D341Med (cell line): ENCODE results near the gene CUX1.
"Not testable (repeated sequence)": the region's sequence is repeated elsewhere in the genome, so short reads cannot be mapped to it uniquely, and the experiment has no call there.

Experiments used
- DNase-seq: peaks from one replicate; pipeline ENCODE4 v3.0.0; 2012; ENCODE audit warnings: low spot score

Gene CUX1

GRCh38 chr7:101916041-101916800 is 98.8 kb downstream of the CUX1 start:
- no peak for DNase-seq

GRCh38 chr7:101916876-101917275 is 99.5 kb downstream of the CUX1 start:
- no peak for DNase-seq

GRCh38 chr7:101917566-101917965 is 100.1 kb downstream of the CUX1 start:
- no peak for DNase-seq

- DNase-seq = no peak
Observed at GRCh38 chr7:101918426-101918825, 101.0 kb downstream of the CUX1 start.

- DNase-seq = no peak
Observed at GRCh38 chr7:101919363-101920115, 102.1 kb downstream of the CUX1 start.

- DNase-seq = no peak
Observed at GRCh38 chr7:101921061-101921460, 103.6 kb downstream of the CUX1 start.

GRCh38 chr7:101921546-101922489 is 104.4 kb downstream of the CUX1 start:
- DNase-seq = not testable (repeated sequence)

- DNase-seq = peak; percentile 13
Observed at GRCh38 chr7:101922631-101923601, 105.5 kb downstream of the CUX1 start.

- DNase-seq = peak; percentile 14
Observed at GRCh38 chr7:101923602-101923985, 106.2 kb downstream of the CUX1 start.

GRCh38 chr7:101924171-101924570 is 106.7 kb downstream of the CUX1 start:
- DNase-seq = no peak

- DNase-seq = peak; percentile 29
Observed at GRCh38 chr7:101926265-101926664, 108.8 kb downstream of the CUX1 start.

- no peak for DNase-seq
Observed at GRCh38 chr7:101927389-101927788, 110.0 kb downstream of the CUX1 start.

- peak; percentile 33 for DNase-seq
Observed at GRCh38 chr7:101927802-101928201, 110.4 kb downstream of the CUX1 start.

GRCh38 chr7:101929256-101929655 is 111.8 kb downstream of the CUX1 start:
- DNase-seq = no peak

- not testable (repeated sequence) for DNase-seq
Observed at GRCh38 chr7:101929911-101930310, 112.5 kb downstream of the CUX1 start.

GRCh38 chr7:101932083-101932482 is 114.7 kb downstream of the CUX1 start:
- DNase-seq = peak; percentile 68

- DNase-seq = no peak
Observed at GRCh38 chr7:101933028-101933427, 115.6 kb downstream of the CUX1 start.

- DNase-seq = no peak
Observed at GRCh38 chr7:101933688-101934121, 116.3 kb downstream of the CUX1 start.

- DNase-seq = peak; percentile 40
Observed at GRCh38 chr7:101934618-101935017, 117.2 kb downstream of the CUX1 start.

- no peak for DNase-seq
Observed at GRCh38 chr7:101935521-101936141, 118.2 kb downstream of the CUX1 start.

- DNase-seq = no peak
Observed at GRCh38 chr7:101936223-101936610, 118.8 kb downstream of the CUX1 start.
